ENCODE results near the gene IKBIP. TPM values are rescaled to one million over a fixed set of nuclear protein-coding genes. Genes with fewer than 3 reads are reported as not detected.
A peak's percentile ranks its signal among the peaks of the same experiment; 100 is the strongest.

IKBIP gene
- total and polyA plus RNA-seq, 10 donors = 13.5 to 30.7 (median 18.8) TPM

- peaks cover 0 to 3% (median 0%) of the 10 kb centered on the region in 6 donors for H3K4me1 ChIP-seq
- H3K27me3 ChIP-seq (replicated peaks in 1 of 7) = no peaks in the 10 kb centered on the region
- DNase-seq = no peak
- peaks cover 0 to 1% (median 0%) of the 10 kb centered on the region in 8 donors for H3K9me3 ChIP-seq
- TF ChIP-seq, protein P1, sequence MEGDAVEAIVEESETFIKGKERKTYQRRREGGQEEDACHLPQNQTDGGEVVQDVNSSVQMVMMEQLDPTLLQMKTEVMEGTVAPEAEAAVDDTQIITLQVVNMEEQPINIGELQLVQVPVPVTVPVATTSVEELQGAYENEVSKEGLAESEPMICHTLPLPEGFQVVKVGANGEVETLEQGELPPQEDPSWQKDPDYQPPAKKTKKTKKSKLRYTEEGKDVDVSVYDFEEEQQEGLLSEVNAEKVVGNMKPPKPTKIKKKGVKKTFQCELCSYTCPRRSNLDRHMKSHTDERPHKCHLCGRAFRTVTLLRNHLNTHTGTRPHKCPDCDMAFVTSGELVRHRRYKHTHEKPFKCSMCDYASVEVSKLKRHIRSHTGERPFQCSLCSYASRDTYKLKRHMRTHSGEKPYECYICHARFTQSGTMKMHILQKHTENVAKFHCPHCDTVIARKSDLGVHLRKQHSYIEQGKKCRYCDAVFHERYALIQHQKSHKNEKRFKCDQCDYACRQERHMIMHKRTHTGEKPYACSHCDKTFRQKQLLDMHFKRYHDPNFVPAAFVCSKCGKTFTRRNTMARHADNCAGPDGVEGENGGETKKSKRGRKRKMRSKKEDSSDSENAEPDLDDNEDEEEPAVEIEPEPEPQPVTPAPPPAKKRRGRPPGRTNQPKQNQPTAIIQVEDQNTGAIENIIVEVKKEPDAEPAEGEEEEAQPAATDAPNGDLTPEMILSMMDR (IDR thresholded peaks at IDR 0.05 in 8 of 11, conservative IDR thresholded peaks at IDR 0.05 in 3 of 11) = no peak
- TF ChIP-seq POLR2A (IDR thresholded peaks at IDR 0.05) (no peak), POLR2AphosphoS5 (IDR thresholded peaks at IDR 0.05) (no peak)
- H3K36me3 ChIP-seq = peaks cover 0 to 100% (median 56%) of the 10 kb centered on the region in 6 donors
- H3K4me3 ChIP-seq = no peak overlapping the region
- intact Hi-C loops (cut with DNase I; ENCODE audit: low total_unique reads) = no loop called here
- H3K27ac ChIP-seq = no peak overlapping the region
Observed at GRCh38 chr12:98674841-98675240, 30.3 kb upstream of the IKBIP start.

DNA sequence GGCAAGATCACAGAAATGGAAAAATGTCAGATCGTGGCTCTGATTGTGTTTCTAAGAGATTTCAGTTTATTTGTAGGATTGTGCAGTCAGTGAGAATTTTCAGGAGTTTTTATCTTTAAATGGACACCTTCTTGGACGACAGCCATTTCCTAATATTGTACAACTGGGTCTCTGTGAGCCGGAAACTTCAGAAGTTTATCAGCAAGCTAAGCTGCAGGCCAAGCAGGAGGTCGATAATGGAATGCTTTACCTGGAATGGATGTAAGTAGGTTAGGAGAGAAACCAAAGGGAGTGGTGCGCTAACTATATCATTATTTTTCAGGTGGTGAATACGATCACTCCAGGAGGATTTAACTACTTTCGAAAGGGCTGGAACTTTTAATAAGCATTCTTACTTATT is 26.9 kb upstream of the IKBIP start:
- H3K36me3 ChIP-seq = peaks cover 0 to 100% (median 51%) of the 10 kb centered on the region in 6 donors

DNA sequence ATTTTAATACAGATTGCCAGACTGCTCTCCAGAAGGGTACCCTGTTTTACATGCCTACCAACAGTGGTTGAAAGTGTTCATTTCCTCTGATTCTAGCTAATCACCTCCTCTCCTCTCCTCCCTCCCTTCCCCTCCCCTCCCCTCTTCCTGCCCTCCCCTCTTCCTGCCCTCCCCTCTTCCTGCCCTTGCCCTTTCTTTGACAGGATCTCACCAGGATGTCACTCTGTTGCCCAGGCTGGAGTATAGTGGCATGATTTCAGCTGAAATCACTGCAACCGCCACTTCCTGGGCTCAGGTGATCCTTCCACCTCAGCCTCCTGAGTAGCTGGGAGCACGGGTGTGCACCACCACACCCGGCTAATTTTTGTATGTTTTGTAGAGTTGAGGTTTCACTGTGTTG is 25.2 kb upstream of the IKBIP start:
- H3K9me3 ChIP-seq = peaks cover 0 to 5% (median 0%) of the 10 kb centered on the region in 8 donors
- H3K4me3 ChIP-seq = no peak overlapping the region
- intact Hi-C loops (cut with DNase I; ENCODE audit: low total_unique reads) = no loop called here
- H3K36me3 ChIP-seq = peaks cover 0 to 100% (median 66%) of the 10 kb centered on the region in 6 donors
- H3K27ac ChIP-seq = peak overlapping the region in 1 of 8 donors; percentile 24
- DNase-seq = no peak
- WGBS, 5 donors = 68 to 97% (median 79%) methylated on average over 3 of the region's 3 CpGs
- TF ChIP-seq POLR2A (IDR thresholded peaks at IDR 0.05) (no peak), POLR2AphosphoS5 (IDR thresholded peaks at IDR 0.05) (no peak)
- TF ChIP-seq, protein P1 (IDR thresholded peaks at IDR 0.05 in 8 of 11, conservative IDR thresholded peaks at IDR 0.05 in 3 of 11) = no peak
- no peaks in the 10 kb centered on the region for H3K27me3 ChIP-seq (replicated peaks in 1 of 7)
- peaks cover 0 to 3% (median 0%) of the 10 kb centered on the region in 6 donors for H3K4me1 ChIP-seq

More for the DNA sequence above, 26.9 kb upstream of the IKBIP start:
- TF ChIP-seq, protein P1 (IDR thresholded peaks at IDR 0.05 in 8 of 11, conservative IDR thresholded peaks at IDR 0.05 in 3 of 11) = no peak
- no peak for TF ChIP-seq POLR2AphosphoS5 (IDR thresholded peaks at IDR 0.05)
- no peak overlapping the region for H3K4me3 ChIP-seq
- WGBS, 5 donors = 76 to 91% (median 86%) methylated on average over 7 of the region's 7 CpGs
- intact Hi-C loops (cut with DNase I; ENCODE audit: low total_unique reads) = no loop called here
- no peak for DNase-seq
- H3K9me3 ChIP-seq = peaks cover 0 to 5% (median 0%) of the 10 kb centered on the region in 8 donors
- H3K27me3 ChIP-seq (replicated peaks in 1 of 7) = no peaks in the 10 kb centered on the region
- H3K4me1 ChIP-seq = peaks cover 0 to 3% (median 0%) of the 10 kb centered on the region in 6 donors
- H3K27ac ChIP-seq = no peak overlapping the region

- peaks cover 0 to 100% (median 76%) of the 10 kb centered on the region in 6 donors for H3K36me3 ChIP-seq
- no peak overlapping the region for H3K4me3 ChIP-seq
- intact Hi-C loops (cut with DNase I; ENCODE audit: low total_unique reads) = no loop called here
- TF ChIP-seq POLR2AphosphoS5 (IDR thresholded peaks at IDR 0.05) (no peak), POLR2A (IDR thresholded peaks at IDR 0.05) (no peak)
- TF ChIP-seq, protein P1 (IDR thresholded peaks at IDR 0.05 in 8 of 11, conservative IDR thresholded peaks at IDR 0.05 in 3 of 11) = no peak
- no peak for DNase-seq
- H3K4me1 ChIP-seq = no peaks in the 10 kb centered on the region
- no peaks in the 10 kb centered on the region for H3K27me3 ChIP-seq (replicated peaks in 1 of 7)
- no peak overlapping the region for H3K27ac ChIP-seq
- H3K9me3 ChIP-seq = no peaks in the 10 kb centered on the region
Observed at GRCh38 chr12:98660521-98660920, 15.9 kb upstream of the IKBIP start.
